Activated naive CD4-positive, alpha-beta T cell treated with anti-CD3 and anti-CD28 coated beads, Interleukin-2, amount 50 U/mL, for 16 hours (primary cell): ENCODE measurements around the gene NEGR1.

Source experiments
- DNase-seq: peaks from one replicate; pipeline ENCODE4 v3.0.0-alpha.2; 2020

NEGR1 gene

DNA sequence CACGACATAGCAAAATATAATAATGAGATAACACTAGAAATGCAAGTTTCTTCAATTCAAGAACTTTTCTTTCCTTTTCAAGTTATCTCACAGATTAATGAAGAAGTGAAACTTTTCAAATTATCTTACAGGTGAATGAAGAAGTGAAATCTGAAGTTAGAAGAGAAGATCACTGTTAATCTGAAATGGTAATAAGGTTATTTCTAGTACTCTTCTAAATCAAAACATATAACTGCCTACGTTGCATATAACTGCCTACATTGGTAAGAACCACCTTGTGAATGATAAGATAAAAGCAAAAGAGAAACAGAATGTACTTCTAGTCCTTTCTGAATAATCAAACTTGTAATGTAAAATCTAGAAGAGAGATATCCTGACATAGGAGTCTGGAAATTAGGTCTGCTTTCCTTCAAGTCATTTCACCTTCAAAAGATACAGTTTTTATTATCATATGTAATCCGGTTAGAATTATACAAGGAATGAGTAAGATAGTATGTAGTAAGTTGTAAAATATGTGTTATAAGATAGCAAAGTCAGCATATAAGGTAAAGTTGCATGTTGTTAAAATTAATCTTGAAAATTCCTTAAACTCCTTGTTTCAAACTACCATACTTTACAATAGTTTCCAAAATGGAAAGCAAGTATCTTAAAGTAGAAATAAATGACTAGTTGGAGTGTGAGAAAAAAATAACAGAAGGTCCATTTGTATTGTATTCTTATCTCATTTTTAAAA is 679.1 kb downstream of the NEGR1 start:
- DNase-seq, result no peak

DNA sequence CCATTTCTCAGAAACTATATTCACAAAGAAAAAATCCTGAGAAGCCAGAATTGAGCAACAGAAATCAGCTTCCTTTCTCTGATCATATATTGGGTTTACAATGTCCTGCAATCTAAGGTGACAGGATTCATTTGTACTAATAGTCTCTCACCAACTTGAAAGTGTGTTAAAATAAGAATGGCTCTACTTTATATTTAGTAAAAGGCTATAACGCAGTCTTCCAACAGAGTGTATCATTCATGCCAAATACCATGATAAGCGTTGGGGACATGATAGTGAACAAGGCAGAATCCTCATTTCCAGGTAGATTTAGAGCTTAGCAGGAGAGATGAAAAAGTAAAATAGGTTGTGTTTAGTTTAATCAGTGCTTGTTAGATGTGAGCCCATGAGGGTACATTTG is 682.3 kb downstream of the NEGR1 start:
- no peak for DNase-seq

DNA sequence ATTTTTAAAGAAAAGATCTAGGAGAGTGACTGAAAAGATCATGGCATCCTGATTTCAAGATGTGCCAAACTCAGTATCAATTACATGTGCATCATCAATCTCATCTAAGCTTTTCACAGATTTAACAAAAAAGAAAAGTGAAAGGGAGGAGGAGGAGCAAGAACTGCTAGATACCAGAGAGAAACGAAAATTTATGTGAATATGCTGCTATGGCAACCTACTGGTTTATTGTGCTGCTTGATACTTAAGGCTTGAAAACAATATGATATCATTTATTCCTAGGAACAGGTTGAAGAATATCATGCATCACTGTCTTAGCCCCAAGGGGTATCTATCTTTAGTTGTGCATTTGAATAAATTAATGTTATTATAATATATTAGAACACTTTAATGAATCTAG is 683.0 kb downstream of the NEGR1 start:
- no peak for DNase-seq

DNA sequence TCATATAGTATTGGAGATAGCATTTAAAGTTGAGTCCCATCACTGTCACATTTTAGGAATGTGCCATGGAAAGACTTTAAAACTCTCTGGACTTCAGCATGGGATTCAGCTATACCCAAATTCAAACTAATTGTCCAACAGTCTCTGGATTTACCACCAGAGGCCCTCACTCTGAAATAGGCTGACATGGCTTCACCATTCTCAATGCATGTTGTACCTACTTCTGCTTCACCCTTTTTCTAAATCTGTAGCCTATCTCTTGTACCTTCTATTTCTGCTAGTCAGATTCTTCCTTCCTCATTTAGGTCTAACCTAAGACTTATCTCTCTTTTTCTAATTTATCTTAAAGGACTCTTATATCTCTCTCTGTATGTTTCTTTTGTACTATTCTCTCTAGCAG is 688.8 kb downstream of the NEGR1 start:
- DNase-seq, result no peak

DNA sequence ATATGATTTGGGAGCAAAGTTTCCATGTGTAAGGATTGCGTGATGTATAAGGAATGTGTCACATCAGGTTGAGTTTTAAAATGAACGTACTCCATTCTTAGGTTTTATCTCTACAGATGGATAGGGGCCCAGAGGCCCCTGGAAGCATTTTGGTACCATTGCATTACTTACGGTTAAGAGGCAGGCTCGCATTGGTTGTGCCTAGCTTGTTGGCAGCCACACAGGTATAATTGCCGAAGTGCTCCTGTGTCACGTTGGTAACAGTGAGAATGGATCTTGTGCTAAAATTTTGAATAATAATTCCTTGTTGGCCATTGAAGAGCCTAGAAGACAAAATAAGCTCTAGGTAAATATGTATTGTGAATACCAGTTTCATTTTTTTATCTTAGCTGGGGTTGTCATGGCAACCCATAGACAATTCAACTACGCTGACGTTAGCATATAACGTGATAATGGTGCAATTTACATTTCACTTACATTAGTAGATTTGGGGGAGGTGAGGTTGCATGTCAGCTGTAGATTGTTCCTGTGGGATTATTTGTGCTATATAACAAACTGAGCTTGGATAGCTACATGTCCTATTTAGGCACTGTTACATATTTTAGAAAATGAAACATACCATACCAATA is 689.6 kb downstream of the NEGR1 start:
- DNase-seq, result no peak

DNA sequence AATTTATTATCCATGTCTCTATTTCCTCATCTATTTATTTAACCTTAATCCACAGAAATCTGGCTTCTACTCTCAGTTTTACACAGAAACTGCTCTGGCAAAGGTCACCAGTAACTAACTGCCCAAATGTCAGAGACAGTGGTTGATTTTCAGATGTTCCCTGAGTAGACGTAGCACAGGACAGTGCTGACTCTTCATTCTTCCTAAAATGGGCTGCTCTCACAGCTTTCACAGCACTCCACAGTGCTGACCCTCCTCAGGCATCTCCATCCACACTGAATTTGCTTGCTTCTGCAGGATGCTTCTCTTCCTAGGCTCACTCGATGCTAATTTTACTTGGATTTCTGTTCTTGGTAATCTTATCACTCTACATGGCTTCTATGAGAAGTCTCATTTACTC is 693.3 kb downstream of the NEGR1 start:
- DNase-seq, result no peak

DNA sequence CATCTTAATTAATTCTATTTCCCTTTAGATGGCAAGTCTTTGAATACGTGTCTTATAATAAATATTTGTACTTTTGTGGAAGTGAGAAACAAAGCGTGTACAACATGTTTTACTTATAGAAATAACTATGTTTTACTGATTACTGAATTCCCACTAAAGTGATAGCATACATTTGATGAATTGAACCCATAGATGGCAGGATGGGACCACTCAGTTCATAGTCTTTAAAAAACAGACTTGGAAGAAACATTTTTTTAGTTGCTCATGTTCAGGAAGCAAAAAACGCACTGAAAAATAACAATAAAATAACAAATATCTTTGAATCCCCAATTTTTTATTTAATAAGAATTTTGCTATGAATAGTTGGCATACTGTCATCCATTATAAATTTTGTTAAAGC is 694.4 kb downstream of the NEGR1 start:
- no peak for DNase-seq

DNA sequence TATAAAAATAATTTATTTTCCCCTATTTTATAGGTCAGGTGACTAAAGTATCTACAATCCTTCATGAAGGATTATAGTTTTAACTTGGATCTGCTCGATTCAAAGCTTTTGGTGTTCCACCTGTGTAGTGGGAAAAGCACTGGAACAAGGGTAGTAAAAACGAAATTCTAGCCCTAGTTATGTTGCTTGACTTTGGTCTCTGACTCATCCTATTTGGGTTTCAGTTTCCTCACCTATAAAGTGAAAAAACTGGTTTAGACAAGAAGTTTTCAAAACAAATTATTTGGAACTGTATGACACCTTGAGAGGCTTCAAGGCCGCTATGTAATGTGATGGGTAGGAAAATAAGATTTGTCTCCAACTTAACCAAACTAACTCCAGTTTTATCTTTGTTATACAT is 696.3 kb downstream of the NEGR1 start:
- no peak for DNase-seq

DNA sequence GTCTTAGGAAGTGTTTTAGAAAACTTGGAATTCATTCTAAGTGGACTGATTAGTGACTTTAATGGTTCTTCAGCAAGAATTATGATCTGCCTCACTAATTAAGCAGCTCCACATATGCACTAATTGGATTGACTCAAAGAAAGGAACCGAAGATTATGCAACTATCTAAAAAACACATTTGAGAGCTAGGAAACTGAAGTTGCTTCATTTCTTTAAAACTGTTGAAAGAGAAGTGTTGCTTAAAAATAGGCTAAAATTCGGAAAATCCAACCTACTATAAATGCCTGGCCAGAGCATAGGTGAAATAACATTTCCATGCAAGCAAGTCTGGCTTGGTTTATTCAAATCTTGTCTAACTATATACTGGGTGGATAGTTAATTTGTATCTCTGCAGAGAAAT is 698.6 kb downstream of the NEGR1 start:
- no peak for DNase-seq

DNA sequence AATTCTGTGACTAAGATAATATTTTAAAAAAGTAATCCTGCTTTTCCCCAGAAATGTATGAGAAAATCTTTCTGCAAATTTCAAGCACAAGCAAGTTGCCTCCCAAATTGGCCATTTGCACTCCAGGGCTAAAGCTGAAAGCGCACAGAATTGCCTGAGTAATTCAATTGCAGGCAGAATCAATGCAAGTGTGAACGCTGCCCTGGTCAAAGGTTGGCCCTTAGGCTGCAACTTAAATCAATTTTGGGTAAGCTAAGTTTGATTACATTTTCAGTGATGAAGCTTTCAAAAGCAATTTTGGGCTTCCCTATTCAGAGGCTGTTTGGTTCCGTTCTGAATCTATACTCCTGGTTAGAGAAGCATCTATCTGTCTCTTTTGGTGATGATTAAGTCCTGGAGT is 699.7 kb downstream of the NEGR1 start:
- DNase-seq, result no peak

DNA sequence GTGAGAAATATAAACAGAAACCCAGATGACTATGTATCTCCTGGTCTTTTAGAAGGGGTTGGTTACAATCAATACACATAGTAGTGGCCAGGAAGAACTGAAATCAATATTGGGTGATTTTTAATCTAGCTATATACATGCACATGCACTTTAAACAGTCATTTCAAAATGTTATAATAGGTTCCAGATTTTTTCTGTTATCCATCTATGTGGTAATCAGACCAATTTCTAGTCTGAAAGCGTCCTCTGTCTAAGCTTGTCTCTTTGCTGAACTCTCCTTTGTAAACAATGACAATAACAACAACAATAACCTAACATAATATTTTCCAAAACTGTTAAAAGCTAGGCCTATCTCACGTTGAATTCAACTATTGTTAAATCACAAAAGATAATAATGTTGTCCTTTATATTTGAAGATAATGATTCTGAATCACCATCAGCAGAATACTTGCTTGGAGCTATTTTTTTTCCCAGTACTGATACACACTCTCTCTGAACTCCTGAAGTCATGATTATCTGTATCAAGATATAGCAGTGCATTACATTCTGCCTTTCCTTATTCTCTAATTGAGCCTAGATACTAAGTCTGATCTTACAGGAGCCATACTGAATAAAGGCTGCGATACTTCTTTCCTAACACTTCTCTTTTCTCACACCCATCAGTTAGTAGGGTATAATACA is 704.7 kb downstream of the NEGR1 start:
- no peak for DNase-seq

DNA sequence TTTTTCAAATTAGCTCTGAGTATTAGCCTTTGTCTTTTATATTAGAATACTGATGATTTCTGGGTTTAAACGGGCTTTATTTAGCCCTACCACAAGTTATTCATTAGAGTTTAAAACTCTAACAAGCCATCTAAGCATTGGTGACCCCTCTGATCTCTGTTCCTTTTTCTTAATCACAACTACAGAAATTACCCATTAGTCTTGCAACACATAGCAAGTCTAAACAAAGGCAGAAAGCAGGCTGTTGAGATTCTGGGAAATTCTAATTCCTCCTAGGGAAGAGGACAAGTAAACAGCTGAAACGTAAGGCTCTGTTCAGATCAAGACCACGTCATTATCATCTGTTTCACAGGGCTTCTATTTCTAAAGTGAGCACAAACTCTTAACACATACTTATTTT is 710.3 kb downstream of the NEGR1 start:
- DNase-seq, result no peak

DNA sequence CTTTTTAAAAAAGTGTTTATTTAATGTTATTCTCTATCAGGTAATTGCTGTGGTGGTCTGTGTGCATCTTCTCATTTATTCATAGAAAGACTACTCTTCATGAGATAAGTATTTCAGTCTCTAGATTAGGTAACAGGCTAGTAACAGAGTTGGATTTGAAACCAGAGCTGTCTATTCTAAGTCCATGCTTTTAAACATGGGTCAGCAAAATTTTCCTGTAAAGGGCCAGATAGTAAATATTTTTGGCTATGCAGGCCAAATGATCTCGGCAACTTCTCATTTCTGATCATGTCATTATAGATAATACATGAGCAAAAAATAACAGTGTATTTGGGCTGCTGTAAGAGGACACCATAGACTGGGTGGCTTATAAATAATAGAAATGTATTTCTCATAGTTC is 715.9 kb downstream of the NEGR1 start:
- no peak for DNase-seq

DNA sequence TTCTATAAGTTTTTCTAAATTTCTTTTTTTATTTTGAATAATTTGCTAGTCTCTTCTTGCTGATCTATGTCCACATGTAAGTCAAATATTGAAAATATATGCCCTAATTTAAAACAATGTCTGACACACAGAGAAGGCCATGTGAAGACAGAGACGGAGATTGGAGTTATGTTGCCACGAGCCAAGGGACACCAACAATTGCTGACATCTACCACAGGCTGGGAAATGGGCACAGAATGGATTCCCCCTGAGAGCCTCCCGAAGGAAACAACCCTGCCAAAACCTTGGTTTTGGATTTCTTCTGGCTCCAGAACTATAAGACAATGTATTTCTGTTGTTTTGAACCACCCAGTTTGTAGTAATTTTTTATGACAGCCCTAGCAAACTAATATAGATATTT is 716.5 kb downstream of the NEGR1 start:
- no peak for DNase-seq

DNA sequence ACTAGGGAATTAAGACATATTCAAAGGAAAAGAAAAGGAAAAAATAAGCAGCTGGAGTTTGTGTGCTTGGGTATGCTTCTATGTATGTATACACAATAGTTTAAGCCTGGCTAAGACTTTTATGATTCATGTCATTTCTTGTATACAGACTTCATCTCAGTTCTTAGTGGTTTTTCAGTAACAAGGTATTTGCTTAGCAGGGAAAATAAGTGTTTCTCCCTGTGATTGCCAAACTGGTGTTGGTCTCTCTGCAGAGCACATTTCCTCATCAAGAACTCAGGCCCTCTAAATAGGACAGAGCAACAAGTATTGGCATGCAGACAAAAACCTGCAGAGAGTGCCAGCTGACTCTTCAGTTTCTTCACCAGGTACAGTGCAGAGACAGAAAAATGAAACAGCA is 717.1 kb downstream of the NEGR1 start:
- no peak for DNase-seq

DNA sequence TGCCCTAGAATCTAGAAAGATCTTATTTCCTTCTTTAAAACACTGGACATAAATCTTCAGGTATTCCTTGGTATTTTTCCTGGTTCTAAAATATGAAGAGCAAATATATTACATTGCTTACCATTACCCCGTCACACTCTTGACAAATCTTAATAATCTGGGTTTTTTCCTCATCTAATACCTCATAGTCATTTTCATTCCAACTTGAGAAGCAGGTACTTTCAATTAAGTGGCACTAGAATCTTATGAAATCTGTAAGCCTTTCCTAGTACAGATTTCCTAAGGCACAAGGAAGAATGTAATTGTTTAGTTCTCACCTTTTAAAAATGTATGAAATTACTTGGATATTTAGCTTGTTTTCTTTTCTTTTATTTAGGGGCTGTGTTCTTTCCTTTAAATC is 720.0 kb downstream of the NEGR1 start:
- DNase-seq, result no peak

DNA sequence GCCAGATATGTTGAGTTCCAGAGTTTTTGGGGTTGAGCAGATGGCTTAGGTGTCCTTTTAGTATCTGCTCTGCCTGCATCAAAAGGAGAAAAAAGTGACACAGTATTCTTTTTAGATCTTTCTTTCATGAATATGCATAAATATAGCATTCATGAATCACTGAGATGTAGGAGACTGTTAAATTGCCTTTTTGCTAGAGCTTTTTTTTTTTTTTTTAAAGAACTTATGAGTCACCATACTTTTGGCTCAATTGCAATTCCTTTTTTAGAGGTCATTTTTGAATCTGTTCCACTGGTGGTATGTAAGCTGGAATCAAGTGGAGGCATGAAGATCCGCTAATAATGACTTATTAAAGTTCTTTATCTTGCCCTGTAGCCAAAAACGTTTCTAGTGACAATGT is 720.6 kb downstream of the NEGR1 start:
- no peak for DNase-seq

DNA sequence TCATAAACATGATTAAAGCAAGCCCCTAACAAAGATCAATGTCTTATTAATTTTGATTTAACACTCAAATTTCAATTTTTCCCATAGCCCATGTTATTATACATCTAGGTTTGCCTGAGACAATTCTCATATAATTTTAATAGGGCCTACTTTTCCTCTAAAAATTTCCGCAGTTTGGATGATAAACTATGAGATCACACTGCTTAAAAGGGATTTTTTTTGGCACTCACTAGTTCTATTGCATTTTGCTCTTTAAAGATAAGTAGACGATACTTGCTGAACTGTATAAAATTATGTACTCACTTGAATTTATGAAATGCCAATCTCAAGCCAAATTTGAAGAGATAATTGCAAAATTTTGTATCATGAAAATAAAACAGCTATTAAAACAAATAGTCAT is 721.1 kb downstream of the NEGR1 start:
- DNase-seq, result no peak

DNA sequence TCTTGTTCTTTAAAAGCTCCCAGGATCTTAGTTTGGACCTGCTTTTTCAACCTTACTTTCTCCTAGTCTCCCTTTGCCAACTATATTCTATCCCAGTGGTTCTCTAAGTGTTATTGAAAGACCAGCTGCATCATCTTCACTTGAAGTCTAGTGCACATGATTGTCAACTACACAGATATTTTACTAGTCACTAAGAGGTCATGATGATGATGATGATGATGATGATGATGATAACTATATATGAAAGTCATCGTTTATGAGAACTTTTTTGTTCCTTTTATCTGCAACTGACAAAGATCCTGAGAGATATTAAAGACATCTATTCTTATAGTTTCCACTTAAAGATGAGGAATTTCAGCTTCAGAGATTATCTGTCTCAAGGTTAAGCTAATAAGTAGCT is 722.5 kb downstream of the NEGR1 start:
- no peak for DNase-seq

DNA sequence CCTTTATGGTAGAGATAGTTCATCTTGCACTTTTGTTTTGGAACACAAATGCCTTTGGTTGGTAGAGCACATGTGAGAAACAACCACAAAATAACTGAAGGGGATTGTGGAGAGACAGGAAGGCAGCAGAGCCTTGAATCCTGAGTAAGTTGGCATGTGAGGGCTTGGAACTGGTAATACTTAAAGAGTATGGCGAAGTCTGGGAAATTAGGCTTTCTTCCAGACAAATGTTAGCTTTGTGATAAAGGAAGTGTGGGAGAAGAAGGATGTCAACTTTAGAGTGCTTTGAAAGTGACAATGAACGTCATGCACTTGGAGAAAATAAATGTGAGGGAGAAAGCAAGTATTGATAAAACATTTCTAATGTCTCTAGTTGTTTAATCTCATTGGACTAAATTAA is 725.2 kb downstream of the NEGR1 start:
- DNase-seq, result no peak

DNA sequence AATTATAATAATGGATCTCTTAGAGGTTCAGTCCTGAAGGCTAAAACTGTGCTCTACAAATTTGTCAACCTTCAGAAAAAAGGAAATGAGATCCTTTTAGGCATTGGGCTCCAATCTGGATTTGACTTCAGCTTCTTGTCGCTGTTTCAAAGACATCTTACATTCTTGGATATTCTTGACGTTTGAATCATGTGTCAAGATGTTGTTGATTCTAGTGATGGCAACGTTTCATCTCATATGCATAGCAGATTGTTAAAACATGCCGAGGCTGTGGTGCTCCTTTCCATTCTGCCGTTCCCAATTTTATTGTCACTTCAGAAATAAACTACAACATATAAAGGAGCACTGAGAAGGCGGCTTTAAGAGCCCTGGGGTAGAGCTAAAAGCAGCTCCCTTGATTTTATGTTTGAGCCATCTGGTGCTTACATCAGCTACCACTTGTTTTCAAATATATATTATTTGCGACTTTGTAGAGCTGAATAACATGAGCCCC is 733.9 kb downstream of the NEGR1 start:
- DNase-seq, result no peak

DNA sequence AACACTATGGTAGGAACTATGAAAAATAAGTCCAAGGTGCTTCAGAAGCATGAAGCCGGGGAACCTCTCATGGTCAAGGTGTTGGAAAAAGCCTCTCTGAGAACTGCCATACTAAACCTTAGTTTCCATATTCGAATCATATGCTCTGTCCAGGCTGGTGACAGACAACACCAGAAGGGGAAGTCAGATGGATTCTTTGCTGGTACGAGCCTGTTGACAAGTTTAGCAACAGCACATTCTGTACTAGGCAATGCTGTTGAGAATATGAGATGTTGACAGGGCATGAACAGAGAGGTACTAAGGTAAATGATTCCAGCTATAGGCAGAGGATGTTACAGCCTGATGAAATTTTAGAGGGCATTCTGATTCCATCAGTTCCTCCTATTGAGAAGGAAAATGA is 740.2 kb downstream of the NEGR1 start:
- no peak for DNase-seq

DNA sequence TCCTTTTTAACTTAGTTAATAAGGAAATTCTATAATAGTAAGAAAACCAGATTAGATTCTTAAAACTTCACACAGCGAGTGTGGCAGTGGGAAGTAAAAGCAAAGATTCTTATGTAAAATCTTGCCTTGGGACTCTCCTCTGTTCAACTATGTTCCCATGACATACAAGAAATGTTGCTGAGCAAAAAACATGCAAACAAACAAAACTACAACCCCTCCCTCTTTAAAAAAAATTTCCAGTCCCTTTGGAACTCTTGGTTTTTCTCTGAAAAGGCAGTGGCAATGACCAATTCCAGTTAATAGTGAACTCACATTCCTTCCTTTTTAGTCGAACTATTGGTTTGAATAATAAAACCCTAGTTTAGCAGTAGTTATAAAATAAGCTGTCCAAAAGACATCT is 748.4 kb downstream of the NEGR1 start:
- no peak for DNase-seq

DNA sequence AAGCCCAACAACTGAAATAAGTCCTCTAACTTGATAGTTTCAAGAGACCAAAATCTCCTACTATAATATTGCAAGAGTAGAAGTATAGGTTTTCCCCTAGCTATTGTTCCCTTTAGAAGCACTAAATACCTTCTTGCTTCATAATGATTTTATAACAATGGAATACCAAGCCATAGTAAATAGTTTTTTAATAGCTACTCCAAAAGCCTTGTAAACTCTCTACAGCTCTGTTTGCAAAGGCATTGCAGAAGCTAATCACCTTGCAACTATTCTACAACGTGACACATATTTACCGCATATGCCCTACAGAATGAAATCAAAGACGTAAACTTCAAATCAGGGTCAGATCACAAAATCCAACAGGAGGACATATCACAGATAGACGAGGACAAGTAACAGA is 750.0 kb downstream of the NEGR1 start:
- no peak for DNase-seq
